Activated CD8-positive, alpha-beta memory T cell treated with anti-CD3 and anti-CD28 coated beads for 48 hours (primary cell): Measurements from ENCODE around the gene CLSTN2.
"Not testable (repeated sequence)": the region's sequence is repeated elsewhere in the genome, so short reads cannot be mapped to it uniquely, and the experiment has no call there.

Source experiments
- DNase-seq, 3 experiments: peaks; one replicate each; pipeline ENCODE4 v3.0.0-alpha.2; 2020; ENCODE audit warnings: low read depth in 2 of 3, low spot score in 2 of 3

The CLSTN2 gene

GRCh38 chr3:140406655-140407054, 471.7 kb downstream of the CLSTN2 start:
- DNase-seq: no peak

GRCh38 chr3:140408252-140408651, 473.3 kb downstream of the CLSTN2 start:
- no peak for DNase-seq

- DNase-seq: no peak
Observed at GRCh38 chr3:140416666-140417065, 481.7 kb downstream of the CLSTN2 start.

GRCh38 chr3:140420621-140421357, 485.8 kb downstream of the CLSTN2 start:
- DNase-seq: no peak

GRCh38 chr3:140421884-140422283, 486.9 kb downstream of the CLSTN2 start:
- DNase-seq: no peak

- DNase-seq: no peak
Observed at GRCh38 chr3:140423146-140423545, 488.2 kb downstream of the CLSTN2 start.

- not testable (repeated sequence) for DNase-seq
Observed at GRCh38 chr3:140423574-140423973, 488.6 kb downstream of the CLSTN2 start.

- DNase-seq: no peak
Observed at GRCh38 chr3:140424211-140424610, 489.2 kb downstream of the CLSTN2 start.

GRCh38 chr3:140424726-140425125, 489.7 kb downstream of the CLSTN2 start:
- DNase-seq: no peak

GRCh38 chr3:140427786-140428185, 492.8 kb downstream of the CLSTN2 start:
- no peak for DNase-seq

GRCh38 chr3:140428380-140428779, 493.4 kb downstream of the CLSTN2 start:
- DNase-seq: no peak

GRCh38 chr3:140429791-140430190, 494.8 kb downstream of the CLSTN2 start:
- DNase-seq: no peak

GRCh38 chr3:140430494-140430893, 495.5 kb downstream of the CLSTN2 start:
- DNase-seq: no peak

- no peak for DNase-seq
Observed at GRCh38 chr3:140432229-140432669, 497.3 kb downstream of the CLSTN2 start.

- DNase-seq: no peak
Observed at GRCh38 chr3:140433431-140433830, 498.4 kb downstream of the CLSTN2 start.

GRCh38 chr3:140434261-140434905, 499.4 kb downstream of the CLSTN2 start:
- no peak for DNase-seq

- no peak for DNase-seq
Observed at GRCh38 chr3:140436421-140436820, 501.4 kb downstream of the CLSTN2 start.

- no peak for DNase-seq
Observed at GRCh38 chr3:140438736-140439470, 503.9 kb downstream of the CLSTN2 start.

- no peak for DNase-seq
Observed at GRCh38 chr3:140439527-140439926, 504.5 kb downstream of the CLSTN2 start.

GRCh38 chr3:140440446-140440845, 505.5 kb downstream of the CLSTN2 start:
- DNase-seq: no peak

GRCh38 chr3:140441006-140441405, 506.0 kb downstream of the CLSTN2 start:
- DNase-seq: no peak

GRCh38 chr3:140442621-140443020, 507.6 kb downstream of the CLSTN2 start:
- no peak for DNase-seq
